H1 (cell line): ENCODE measurements around the gene TEAD3. TPM values are rescaled to one million over a fixed set of nuclear protein-coding genes. Genes with fewer than 3 reads are reported as not detected.

Experiments used
- BACH1 ChIP-seq: IDR thresholded peaks from 2 replicates; pipeline ENCODE4 v1.6.1; 2012; ENCODE audit warnings: low read length, improper control_type of control experiment
- CBX5 ChIP-seq: fragments of 300-800, 300-1000 bp; sonication (generic); IDR thresholded peaks from 2 replicates; pipeline ENCODE4 v1.7.1; 2016; ENCODE audit warnings: antibody characterized with exemption, low read length, low read depth
- CHD1 ChIP-seq: IDR thresholded peaks from 2 replicates; pipeline ENCODE4 v1.6.1; 2012; ENCODE audit warnings: low read depth, low read length, improper control_type of control experiment
- CREB1 ChIP-seq: IDR thresholded peaks from 2 replicates; pipeline ENCODE4 v1.6.1; 2012; ENCODE audit warnings: inconsistent platforms
- EGR1 ChIP-seq: IDR thresholded peaks from 2 replicates; pipeline ENCODE4 v1.6.1; 2011; ENCODE audit warnings: low read depth, low read length, borderline replicate concordance
- EP300 ChIP-seq, 2 experiments: IDR thresholded peaks; 1 replicate in 1 of 2; 2 replicates in 1 of 2; pipeline ENCODE4 v1.6.1; 2011 to 2012; ENCODE audit warnings: low read depth in 2 of 2, low read length in 2 of 2, mild to moderate bottlenecking in 2 of 2, borderline replicate concordance in 1 of 2, inconsistent platforms in 1 of 2, moderate library complexity in 1 of 2
- FOSL1 ChIP-seq: IDR thresholded peaks from 2 replicates; pipeline ENCODE4 v1.6.1; 2011; ENCODE audit warnings: mild to moderate bottlenecking, low read depth, low read length, moderate library complexity; ENCODE audit not compliant: insufficient read depth
- HDAC2 ChIP-seq, 2 experiments: fragments of 300-600 bp in 1 of 2; sonication (generic) in 1 of 2; IDR thresholded peaks; 2 replicates each; pipeline ENCODE4 v1.6.1; 2011 to 2012; ENCODE audit warnings: low read depth in 2 of 2, low read length in 2 of 2, mild to moderate bottlenecking in 2 of 2, moderate library complexity in 2 of 2, borderline replicate concordance in 1 of 2, inconsistent platforms in 1 of 2
- HDAC6 ChIP-seq: IDR thresholded peaks from one replicate; pipeline ENCODE4 v1.7.1; 2012; ENCODE audit warnings: low read depth, mild to moderate bottlenecking, inconsistent platforms, low read length, moderate library complexity
- KDM4A ChIP-seq: IDR thresholded peaks from one replicate; pipeline ENCODE4 v1.7.1; 2012; ENCODE audit warnings: low read depth, mild to moderate bottlenecking, moderate library complexity, low read length, inconsistent platforms; ENCODE audit not compliant: severe bottlenecking
- MAFK ChIP-seq: IDR thresholded peaks from 2 replicates; pipeline ENCODE4 v1.6.1; 2012; ENCODE audit warnings: low read depth, mild to moderate bottlenecking, improper control_type of control experiment, low read length
- NANOG ChIP-seq: IDR thresholded peaks from 2 replicates; pipeline ENCODE4 v1.6.1; 2011; ENCODE audit warnings: low read length, low read depth, mild to moderate bottlenecking, inconsistent platforms; ENCODE audit not compliant: insufficient read depth, poor library complexity, severe bottlenecking
- PHF8 ChIP-seq: fragments of 200-600 bp; sonication (generic); conservative IDR thresholded peaks from 2 replicates; pipeline ENCODE4 v1.7.1; 2012; ENCODE audit warnings: low read depth, mild to moderate bottlenecking, inconsistent platforms, low read length, moderate library complexity
- RXRA ChIP-seq: IDR thresholded peaks from 2 replicates; pipeline ENCODE4 v1.6.1; 2011; ENCODE audit warnings: low read depth, mild to moderate bottlenecking, low read length, moderate library complexity; ENCODE audit not compliant: insufficient read depth
- SIX5 ChIP-seq: IDR thresholded peaks from 2 replicates; pipeline ENCODE4 v1.6.1; 2011; ENCODE audit warnings: mild to moderate bottlenecking, low read depth, low read length
- SRF ChIP-seq: IDR thresholded peaks from 2 replicates; pipeline ENCODE4 v1.6.1; 2011; ENCODE audit warnings: mild to moderate bottlenecking, low read depth, low read length, moderate library complexity
- TAF7 ChIP-seq: optimal IDR thresholded peaks from 2 replicates; pipeline ENCODE3; 2011; ENCODE audit warnings: low read depth, mild to moderate bottlenecking, inconsistent platforms, low read length, moderate library complexity, borderline replicate concordance
- TCF12 ChIP-seq: IDR thresholded peaks from 2 replicates; pipeline ENCODE4 v1.6.1; 2011; ENCODE audit warnings: low read depth, mild to moderate bottlenecking, low read length
- TEAD4 ChIP-seq: IDR thresholded peaks from 2 replicates; pipeline ENCODE4 v1.6.1; 2012; ENCODE audit warnings: low read depth, low read length, inconsistent platforms, mixed read lengths
- polyA plus RNA-seq, 7 experiments: library from polyadenylated mRNA; depleted of rRNA in 3 of 7; stranded (reverse) in 5 of 7; unstranded in 2 of 7; fragments of >200 nt in 5 of 7; fragments of 200-250 nt in 2 of 7; gene quantifications; 1 replicate in 5 of 7; 2 replicates in 1 of 7; 4 replicates in 1 of 7; pipeline versions ENCODE4 v1.2.1 to v1.2.3, GENCODE V29; 2011 to 2013; ENCODE audit warnings: missing spikeins in 2 of 7, mixed read lengths in 2 of 7
- total RNA-seq: library from RNA; stranded (reverse); fragmentation: NEBNext Ultra II Directional; extraction: Animal tissue kit (Norgen Biotek cat#: 25700); gene quantifications from 2 replicates; pipeline ENCODE4 v1.2.1, GENCODE V29; 2021
- TF ChIP-seq, protein P1 (sequence below): IDR thresholded peaks from 2 replicates; pipeline ENCODE4 v1.6.1; 2011; ENCODE audit warnings: low read depth, mild to moderate bottlenecking, low read length; ENCODE audit not compliant: insufficient read depth
- TF ChIP-seq, protein P2 (sequence below): IDR thresholded peaks from 2 replicates; pipeline ENCODE4 v1.6.1; 2011; ENCODE audit warnings: low read length, improper control_type of control experiment
- TF ChIP-seq, protein P3 (sequence below): IDR thresholded peaks from 2 replicates; pipeline ENCODE4 v1.6.1; 2012; ENCODE audit warnings: inconsistent platforms

The TEAD3 gene
- total and polyA plus RNA-seq, 2 of the 8 experiments (the other 6 are each of a cell fraction or from before 2014, with no cell fraction given) = 20.1 to 28.7 TPM

DNA sequence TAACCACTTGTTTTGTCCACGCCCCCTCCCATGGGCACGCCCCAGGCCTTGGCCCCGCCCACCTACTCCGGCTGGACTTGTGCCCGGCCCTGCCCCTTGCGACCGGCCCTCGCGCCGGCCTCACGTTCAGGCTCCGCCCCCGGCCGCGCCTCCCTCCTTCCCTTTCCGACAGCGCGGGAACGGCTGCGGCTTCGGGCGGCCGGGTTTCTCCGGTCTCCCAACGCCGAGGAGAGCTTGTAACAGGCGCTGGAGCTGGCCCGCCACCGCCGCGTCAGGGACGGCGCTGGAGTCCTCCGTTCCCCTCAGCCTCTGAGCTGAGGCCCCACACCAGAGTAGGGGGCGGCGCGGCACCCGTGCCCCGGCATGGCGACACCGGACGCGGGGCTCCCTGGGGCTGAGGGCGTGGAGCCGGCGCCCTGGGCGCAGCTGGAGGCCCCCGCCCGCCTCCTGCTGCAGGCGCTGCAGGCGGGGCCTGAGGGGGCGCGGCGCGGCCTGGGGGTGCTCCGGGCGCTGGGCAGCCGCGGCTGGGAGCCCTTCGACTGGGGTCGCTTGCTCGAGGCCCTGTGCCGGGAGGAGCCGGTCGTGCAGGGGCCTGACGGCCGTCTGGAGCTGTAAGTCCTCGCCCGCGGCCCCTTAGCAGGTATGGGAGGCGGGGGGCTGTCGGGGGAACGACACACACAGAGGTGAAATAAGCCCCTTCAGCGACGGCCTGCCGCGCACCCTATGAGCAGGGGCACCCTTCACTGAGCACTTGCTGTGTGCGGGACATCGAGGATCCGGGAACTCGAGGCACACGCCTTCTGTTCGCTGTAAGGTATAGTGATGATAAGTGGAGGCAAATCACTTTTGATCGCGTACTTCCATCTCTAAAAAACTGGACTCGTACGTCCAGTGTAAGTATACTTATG is 44.4 kb downstream of the TEAD3 start, which contains the start of gene FANCE (continued):
- 0 out of 2 replicates have a peak, but pooled peaks have one; percentile 39 for TF ChIP-seq PHF8
- TF ChIP-seq MAFK = no peak
- no peak for TF ChIP-seq FOSL1
- no peak for TF ChIP-seq CREB1
- TF ChIP-seq TCF12 = no peak
- TF ChIP-seq RXRA = no peak
- TF ChIP-seq HDAC6 = no peak
- TF ChIP-seq EGR1 = no peak
- no peak for TF ChIP-seq SRF
- TF ChIP-seq, protein P1, sequence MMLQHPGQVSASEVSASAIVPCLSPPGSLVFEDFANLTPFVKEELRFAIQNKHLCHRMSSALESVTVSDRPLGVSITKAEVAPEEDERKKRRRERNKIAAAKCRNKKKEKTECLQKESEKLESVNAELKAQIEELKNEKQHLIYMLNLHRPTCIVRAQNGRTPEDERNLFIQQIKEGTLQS = no peak
- TF ChIP-seq CHD1 = no peak
- TF ChIP-seq, protein P2, sequence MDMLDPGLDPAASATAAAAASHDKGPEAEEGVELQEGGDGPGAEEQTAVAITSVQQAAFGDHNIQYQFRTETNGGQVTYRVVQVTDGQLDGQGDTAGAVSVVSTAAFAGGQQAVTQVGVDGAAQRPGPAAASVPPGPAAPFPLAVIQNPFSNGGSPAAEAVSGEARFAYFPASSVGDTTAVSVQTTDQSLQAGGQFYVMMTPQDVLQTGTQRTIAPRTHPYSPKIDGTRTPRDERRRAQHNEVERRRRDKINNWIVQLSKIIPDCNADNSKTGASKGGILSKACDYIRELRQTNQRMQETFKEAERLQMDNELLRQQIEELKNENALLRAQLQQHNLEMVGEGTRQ = no peak
- no peak for TF ChIP-seq NANOG
- TF ChIP-seq, protein P3, sequence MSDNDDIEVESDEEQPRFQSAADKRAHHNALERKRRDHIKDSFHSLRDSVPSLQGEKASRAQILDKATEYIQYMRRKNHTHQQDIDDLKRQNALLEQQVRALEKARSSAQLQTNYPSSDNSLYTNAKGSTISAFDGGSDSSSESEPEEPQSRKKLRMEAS = peak; percentile 44; the same call in 1 of the 2 replicates
- TF ChIP-seq BACH1 = no peak
- TF ChIP-seq EP300 (IDR thresholded peaks at IDR 0.05; ENCODE audit: borderline replicate concordance in 1 of 2, low read depth in 2 of 2, low read length in 2 of 2) = no peak
- no peak for TF ChIP-seq CBX5
- TF ChIP-seq KDM4A = peak; percentile 79
- no peak for TF ChIP-seq TEAD4
- no peak for TF ChIP-seq TAF7
- TF ChIP-seq SIX5 = no peak
- TF ChIP-seq HDAC2 (IDR thresholded peaks at IDR 0.05; ENCODE audit: borderline replicate concordance in 1 of 2, low read depth in 2 of 2, low read length in 2 of 2) = no peak
